ENCODE data around the gene CYTH3. TPM values are rescaled to one million over a fixed set of nuclear protein-coding genes. Genes with fewer than 3 reads are reported as not detected.

CYTH3 gene
- polyA plus RNA-seq, 1 donor: 30.9 TPM

- no peaks in the 10 kb centered on the region for H3K27me3 ChIP-seq (ENCODE audit: control insufficient read depth, insufficient read depth, low read length)
- H3K4me1 ChIP-seq (ENCODE audit: control insufficient read depth, insufficient read depth, low read length): no peaks in the 10 kb centered on the region
- H3K27ac ChIP-seq (ENCODE audit: low read length): no peak overlapping the region
- H3K9me3 ChIP-seq (ENCODE audit: control insufficient read depth, low read depth, low read length): no peaks in the 10 kb centered on the region
- WGBS (ENCODE audit: insufficient coverage, low lambda C conversion rate): 100% methylated on average over 2 of the region's 17 CpGs
- H3K36me3 ChIP-seq (ENCODE audit: control insufficient read depth, insufficient read depth, low read length): peaks cover 55% of the 10 kb centered on the region
- DNase-seq: no peak
- H3K4me3 ChIP-seq (ENCODE audit: low read length): no peak overlapping the region
These were observed 133.0 kb downstream of the CYTH3 start for GRCh38 chr7:6139189-6139996.

- no peak for DNase-seq
- H3K36me3 ChIP-seq (ENCODE audit: control insufficient read depth, insufficient read depth, low read length): peaks cover 48% of the 10 kb centered on the region
- WGBS (ENCODE audit: insufficient coverage, low lambda C conversion rate): 93% methylated on average over 2 of the region's 2 CpGs
These were observed 135.9 kb downstream of the CYTH3 start for GRCh38 chr7:6136475-6136874.

GRCh38 chr7:6133249-6133648 lies 139.2 kb downstream of the CYTH3 start:
- no peaks in the 10 kb centered on the region for H3K4me1 ChIP-seq (ENCODE audit: control insufficient read depth, insufficient read depth, low read length)
- no peak overlapping the region for H3K4me3 ChIP-seq (ENCODE audit: low read length)
- peaks cover 46% of the 10 kb centered on the region for H3K36me3 ChIP-seq (ENCODE audit: control insufficient read depth, insufficient read depth, low read length)
- no peaks in the 10 kb centered on the region for H3K9me3 ChIP-seq (ENCODE audit: control insufficient read depth, low read depth, low read length)
- 100% methylated on average over 1 of the region's 1 CpG for WGBS (ENCODE audit: insufficient coverage, low lambda C conversion rate)
- no peaks in the 10 kb centered on the region for H3K27me3 ChIP-seq (ENCODE audit: control insufficient read depth, insufficient read depth, low read length)
- H3K27ac ChIP-seq (ENCODE audit: low read length): no peak overlapping the region
- DNase-seq: no peak

More at GRCh38 chr7:6136475-6136874, 135.9 kb downstream of the CYTH3 start:
- H3K27ac ChIP-seq (ENCODE audit: low read length): no peak overlapping the region
- no peak overlapping the region for H3K4me3 ChIP-seq (ENCODE audit: low read length)
- no peaks in the 10 kb centered on the region for H3K4me1 ChIP-seq (ENCODE audit: control insufficient read depth, insufficient read depth, low read length)
- no peaks in the 10 kb centered on the region for H3K27me3 ChIP-seq (ENCODE audit: control insufficient read depth, insufficient read depth, low read length)
- no peaks in the 10 kb centered on the region for H3K9me3 ChIP-seq (ENCODE audit: control insufficient read depth, low read depth, low read length)

- H3K27me3 ChIP-seq (ENCODE audit: control insufficient read depth, insufficient read depth, low read length): no peaks in the 10 kb centered on the region
- no peaks in the 10 kb centered on the region for H3K9me3 ChIP-seq (ENCODE audit: control insufficient read depth, low read depth, low read length)
- DNase-seq: no peak
- no peak overlapping the region for H3K4me3 ChIP-seq (ENCODE audit: low read length)
- WGBS (ENCODE audit: insufficient coverage, low lambda C conversion rate): no CpG with 5 or more reads among the region's 10 CpGs
- no peak overlapping the region for H3K27ac ChIP-seq (ENCODE audit: low read length)
- H3K36me3 ChIP-seq (ENCODE audit: control insufficient read depth, insufficient read depth, low read length): peaks cover 40% of the 10 kb centered on the region
- H3K4me1 ChIP-seq (ENCODE audit: control insufficient read depth, insufficient read depth, low read length): no peaks in the 10 kb centered on the region
These were observed 142.3 kb downstream of the CYTH3 start for GRCh38 chr7:6130007-6130587.

- no peak overlapping the region for H3K27ac ChIP-seq (ENCODE audit: low read length)
- H3K4me3 ChIP-seq (ENCODE audit: low read length): no peak overlapping the region
- WGBS (ENCODE audit: insufficient coverage, low lambda C conversion rate): 94% methylated on average over 2 of the region's 3 CpGs
- no peaks in the 10 kb centered on the region for H3K27me3 ChIP-seq (ENCODE audit: control insufficient read depth, insufficient read depth, low read length)
- no peaks in the 10 kb centered on the region for H3K9me3 ChIP-seq (ENCODE audit: control insufficient read depth, low read depth, low read length)
- no peak for DNase-seq
- peaks cover 49% of the 10 kb centered on the region for H3K36me3 ChIP-seq (ENCODE audit: control insufficient read depth, insufficient read depth, low read length)
- no peaks in the 10 kb centered on the region for H3K4me1 ChIP-seq (ENCODE audit: control insufficient read depth, insufficient read depth, low read length)
These were observed 144.2 kb downstream of the CYTH3 start for GRCh38 chr7:6128205-6128604.

- Histone ChIP-seq H3K36me3 (ENCODE audit: control insufficient read depth, insufficient read depth, low read length) (peaks cover 55% of the 10 kb centered on the region), H3K27me3 (ENCODE audit: control insufficient read depth, insufficient read depth, low read length) (no peaks in the 10 kb centered on the region), H3K4me1 (ENCODE audit: control insufficient read depth, insufficient read depth, low read length) (no peaks in the 10 kb centered on the region), H3K27ac (ENCODE audit: low read length) (no peak overlapping the region), H3K4me3 (ENCODE audit: low read length) (no peak overlapping the region), H3K9me3 (ENCODE audit: control insufficient read depth, low read depth, low read length) (no peaks in the 10 kb centered on the region)
- no peak for DNase-seq
- 71% methylated on average over 1 of the region's 1 CpG for WGBS (ENCODE audit: insufficient coverage, low lambda C conversion rate)
These were observed 145.3 kb downstream of the CYTH3 start for GRCh38 chr7:6127110-6127490.

GRCh38 chr7:6123843-6124242 lies 148.6 kb downstream of the CYTH3 start:
- Histone ChIP-seq H3K27ac (ENCODE audit: low read length) (no peak overlapping the region), H3K27me3 (ENCODE audit: control insufficient read depth, insufficient read depth, low read length) (no peaks in the 10 kb centered on the region), H3K9me3 (ENCODE audit: control insufficient read depth, low read depth, low read length) (no peaks in the 10 kb centered on the region), H3K4me1 (ENCODE audit: control insufficient read depth, insufficient read depth, low read length) (no peaks in the 10 kb centered on the region), H3K36me3 (ENCODE audit: control insufficient read depth, insufficient read depth, low read length) (peaks cover 56% of the 10 kb centered on the region), H3K4me3 (ENCODE audit: low read length) (no peak overlapping the region)
- no peak for DNase-seq
- WGBS (ENCODE audit: insufficient coverage, low lambda C conversion rate): no CpG with 5 or more reads among the region's 8 CpGs

- Histone ChIP-seq H3K9me3 (ENCODE audit: control insufficient read depth, low read depth, low read length) (no peaks in the 10 kb centered on the region), H3K36me3 (ENCODE audit: control insufficient read depth, insufficient read depth, low read length) (peaks cover 61% of the 10 kb centered on the region), H3K4me3 (ENCODE audit: low read length) (no peak overlapping the region), H3K4me1 (ENCODE audit: control insufficient read depth, insufficient read depth, low read length) (no peaks in the 10 kb centered on the region), H3K27ac (ENCODE audit: low read length) (no peak overlapping the region), H3K27me3 (ENCODE audit: control insufficient read depth, insufficient read depth, low read length) (no peaks in the 10 kb centered on the region)
- 80% methylated on average over 2 of the region's 2 CpGs for WGBS (ENCODE audit: insufficient coverage, low lambda C conversion rate)
- no peak for DNase-seq
These were observed 151.3 kb downstream of the CYTH3 start for GRCh38 chr7:6121141-6121540.

- Histone ChIP-seq H3K27ac (ENCODE audit: low read length) (no peak overlapping the region), H3K27me3 (ENCODE audit: control insufficient read depth, insufficient read depth, low read length) (no peaks in the 10 kb centered on the region), H3K9me3 (ENCODE audit: control insufficient read depth, low read depth, low read length) (no peaks in the 10 kb centered on the region), H3K36me3 (ENCODE audit: control insufficient read depth, insufficient read depth, low read length) (peaks cover 62% of the 10 kb centered on the region), H3K4me1 (ENCODE audit: control insufficient read depth, insufficient read depth, low read length) (no peaks in the 10 kb centered on the region), H3K4me3 (ENCODE audit: low read length) (no peak overlapping the region)
- DNase-seq: no peak
- 94% methylated on average over 2 of the region's 2 CpGs for WGBS (ENCODE audit: insufficient coverage, low lambda C conversion rate)
These were observed 154.9 kb downstream of the CYTH3 start for GRCh38 chr7:6117533-6117932.

GRCh38 chr7:6116211-6116610 lies 156.2 kb downstream of the CYTH3 start:
- H3K27me3 ChIP-seq (ENCODE audit: control insufficient read depth, insufficient read depth, low read length): no peaks in the 10 kb centered on the region
- no peak overlapping the region for H3K27ac ChIP-seq (ENCODE audit: low read length)
- H3K9me3 ChIP-seq (ENCODE audit: control insufficient read depth, low read depth, low read length): no peaks in the 10 kb centered on the region
- DNase-seq: no peak
- H3K36me3 ChIP-seq (ENCODE audit: control insufficient read depth, insufficient read depth, low read length): peaks cover 57% of the 10 kb centered on the region
- H3K4me1 ChIP-seq (ENCODE audit: control insufficient read depth, insufficient read depth, low read length): no peaks in the 10 kb centered on the region
- H3K4me3 ChIP-seq (ENCODE audit: low read length): no peak overlapping the region
- WGBS (ENCODE audit: insufficient coverage, low lambda C conversion rate): 71% methylated on average over 1 of the region's 2 CpGs
